Upper lobe of left lung (tissue), 6 donors: ENCODE data around the gene SNCB. TPM values are rescaled to one million over a fixed set of nuclear protein-coding genes. Genes with fewer than 3 reads are reported as not detected.

Experiments used
- ATAC-seq, 2 donors: fragments of 200-7000 bp; cut with Tn5 transposase; one replicate each; pipeline ENCODE4 v1.9.1; 2022; ENCODE audit warnings: mild to moderate bottlenecking in 2 of 2, moderate library complexity in 2 of 2; ENCODE audit not compliant: low FRiP score in 2 of 2
- DNase-seq, 2 donors: peaks; one replicate each; pipeline ENCODE4 v3.0.0-alpha.2; 2019 to 2020
- H3K27ac ChIP-seq, 4 donors: fragments of 200-600 bp; sonication (generic); one replicate each; pipeline ENCODE4 v1.5.1; 2016 to 2019
- H3K27me3 ChIP-seq, 4 donors: fragments of 200-600 bp; sonication (generic); one replicate each; pipeline ENCODE4 v1.5.1; 2017 to 2019
- H3K36me3 ChIP-seq, 4 donors: fragments of 200-600 bp; sonication (generic); one replicate each; pipeline ENCODE4 v1.5.1; 2016 to 2019
- H3K4me1 ChIP-seq, 4 donors: fragments of 200-600 bp; sonication (generic); one replicate each; pipeline ENCODE4 v1.5.1; 2018 to 2019
- H3K4me3 ChIP-seq, 4 donors: fragments of 200-600 bp; sonication (generic); one replicate each; pipeline ENCODE4 v1.5.1; 2017 to 2019; ENCODE audit warnings: mild to moderate bottlenecking in 2 of 4, moderate library complexity in 1 of 4
- H3K9me3 ChIP-seq, 4 donors: fragments of 200-600 bp; sonication (generic); one replicate each; pipeline ENCODE4 v1.5.1; 2018 to 2019
- CTCF ChIP-seq, 6 experiments: fragments of 450-650 bp in 4 of 6; fragments of 200-600 bp in 2 of 6; sonication (generic) in 2 of 6; IDR thresholded peaks; one replicate each; pipeline ENCODE4 v1.5.1; 2016 to 2019; ENCODE audit warnings: antibody characterized with exemption in 6 of 6
- EP300 ChIP-seq, 4 donors: sonication (generic); formaldehyde crosslinking; IDR thresholded peaks; one replicate each; pipeline ENCODE4 v1.5.1; 2017; ENCODE audit warnings: antibody characterized with exemption in 4 of 4, control low read depth in 2 of 4
- POLR2A ChIP-seq, 4 donors: fragments of 450-650 bp; IDR thresholded peaks; one replicate each; pipeline ENCODE4 v1.5.1; 2016 to 2017; ENCODE audit warnings: antibody characterized with exemption in 4 of 4, mild to moderate bottlenecking in 2 of 4
- POLR2AphosphoS5 ChIP-seq, 2 donors: sonication (generic); formaldehyde crosslinking; IDR thresholded peaks; one replicate each; pipeline ENCODE4 v1.5.1; 2017; ENCODE audit warnings: antibody characterized with exemption in 2 of 2
- WGBS, 2 donors: methylation state at CpG; one replicate each; pipeline ENCODE4 v1.1.5; 2017 to 2018; 5-methylcytosine and 5-hydroxymethylcytosine counted together
- total RNA-seq, 6 donors: library from RNA; depleted of rRNA in 4 of 6; stranded (reverse); fragments of >200 nt in 4 of 6; gene quantifications; one replicate each; pipeline versions ENCODE4 v1.1.0 to v1.2.1, GENCODE V29; 2016 to 2021
- donor health status: DM: no; HTN: no; CAD: no; lungs with moderate emphysema.
- donor health status: DM: no; HTN: yes; CAD: no; lungs with severe emphysema.

Gene SNCB
- total RNA-seq, 6 donors from 2014 or later, result not detected

- 81 to 85% methylated on average over 6 of the region's 6 CpGs for WGBS, 2 donors
- ATAC-seq (no peak), DNase-seq (no peak)
- no peaks in the 10 kb centered on the region for H3K9me3 ChIP-seq
- peaks cover 0 to 4% (median 0%) of the 10 kb centered on the region in 4 donors for H3K27me3 ChIP-seq
- peaks cover 3 to 7% (median 4%) of the 10 kb centered on the region in 4 donors for H3K4me1 ChIP-seq
- H3K27ac ChIP-seq, result no peak overlapping the region
- no peak for TF ChIP-seq POLR2A (IDR thresholded peaks at IDR 0.05)
- TF ChIP-seq EP300 (IDR thresholded peaks at IDR 0.05), result no peak
- no peak for TF ChIP-seq POLR2AphosphoS5 (IDR thresholded peaks at IDR 0.05)
- no peak for TF ChIP-seq CTCF (IDR thresholded peaks at IDR 0.05)
- no peaks in the 10 kb centered on the region for H3K36me3 ChIP-seq
- H3K4me3 ChIP-seq, result no peak overlapping the region
These were observed 35.2 kb upstream of the SNCB start for GRCh38 chr5:176665517-176665916.

- DNase-seq (no peak), ATAC-seq (no peak)
- H3K27ac ChIP-seq, result no peak overlapping the region
- WGBS, 2 donors, result 42 to 49% methylated on average over 7 to 9 of the region's 19 CpGs
- peaks cover 0 to 4% (median 0%) of the 10 kb centered on the region in 4 donors for H3K27me3 ChIP-seq
- H3K4me1 ChIP-seq, result peaks cover 3 to 7% (median 4%) of the 10 kb centered on the region in 4 donors
- no peaks in the 10 kb centered on the region for H3K9me3 ChIP-seq
- H3K4me3 ChIP-seq, result no peak overlapping the region
- no peak for TF ChIP-seq EP300 (IDR thresholded peaks at IDR 0.05)
- TF ChIP-seq CTCF (IDR thresholded peaks at IDR 0.05), result no peak
- no peak for TF ChIP-seq POLR2AphosphoS5 (IDR thresholded peaks at IDR 0.05)
- H3K36me3 ChIP-seq, result no peaks in the 10 kb centered on the region
These were observed 34.6 kb upstream of the SNCB start for GRCh38 chr5:176664886-176665285.

GRCh38 chr5:176664479-176664878, 34.1 kb upstream of the SNCB start:
- peaks cover 0 to 4% (median 0%) of the 10 kb centered on the region in 4 donors for H3K27me3 ChIP-seq
- ATAC-seq, result no peak
- TF ChIP-seq CTCF (IDR thresholded peaks at IDR 0.05), result no peak
- TF ChIP-seq POLR2AphosphoS5 (IDR thresholded peaks at IDR 0.05), result no peak
- TF ChIP-seq POLR2A (IDR thresholded peaks at IDR 0.05), result no peak
- TF ChIP-seq EP300 (IDR thresholded peaks at IDR 0.05), result no peak

GRCh38 chr5:176663566-176663965, 33.2 kb upstream of the SNCB start:
- no peak overlapping the region for H3K4me3 ChIP-seq
- TF ChIP-seq CTCF (IDR thresholded peaks at IDR 0.05) (no peak), POLR2AphosphoS5 (IDR thresholded peaks at IDR 0.05) (no peak), POLR2A (IDR thresholded peaks at IDR 0.05) (no peak), EP300 (IDR thresholded peaks at IDR 0.05) (no peak)
- no peak overlapping the region for H3K27ac ChIP-seq
- WGBS, 2 donors, result 85 to 86% methylated on average over 10 of the region's 10 CpGs
- H3K27me3 ChIP-seq, result peaks cover 0 to 4% (median 0%) of the 10 kb centered on the region in 4 donors
- H3K9me3 ChIP-seq, result no peaks in the 10 kb centered on the region
- ATAC-seq, result no peak
- no peak for DNase-seq
- peaks cover 6 to 16% (median 12%) of the 10 kb centered on the region in 4 donors for H3K4me1 ChIP-seq
- H3K36me3 ChIP-seq, result no peaks in the 10 kb centered on the region

More at GRCh38 chr5:176664479-176664878, 34.1 kb upstream of the SNCB start:
- DNase-seq, result no peak
- H3K36me3 ChIP-seq, result no peaks in the 10 kb centered on the region
- H3K4me3 ChIP-seq, result no peak overlapping the region
- H3K27ac ChIP-seq, result no peak overlapping the region
- H3K4me1 ChIP-seq, result peaks cover 3 to 7% (median 4%) of the 10 kb centered on the region in 4 donors
- no peaks in the 10 kb centered on the region for H3K9me3 ChIP-seq
- 22 to 33% methylated on average over 6 of the region's 6 CpGs for WGBS, 2 donors
